ENCODE data around the gene PRAMEF1. TPM values are rescaled to one million over a fixed set of nuclear protein-coding genes. Genes with fewer than 3 reads are reported as not detected.

PRAMEF1 gene
- total and polyA plus RNA-seq, 2 of the 13 experiments (the other 11 are each of a cell fraction or from before 2014, with no cell fraction given) = not detected

DNA sequence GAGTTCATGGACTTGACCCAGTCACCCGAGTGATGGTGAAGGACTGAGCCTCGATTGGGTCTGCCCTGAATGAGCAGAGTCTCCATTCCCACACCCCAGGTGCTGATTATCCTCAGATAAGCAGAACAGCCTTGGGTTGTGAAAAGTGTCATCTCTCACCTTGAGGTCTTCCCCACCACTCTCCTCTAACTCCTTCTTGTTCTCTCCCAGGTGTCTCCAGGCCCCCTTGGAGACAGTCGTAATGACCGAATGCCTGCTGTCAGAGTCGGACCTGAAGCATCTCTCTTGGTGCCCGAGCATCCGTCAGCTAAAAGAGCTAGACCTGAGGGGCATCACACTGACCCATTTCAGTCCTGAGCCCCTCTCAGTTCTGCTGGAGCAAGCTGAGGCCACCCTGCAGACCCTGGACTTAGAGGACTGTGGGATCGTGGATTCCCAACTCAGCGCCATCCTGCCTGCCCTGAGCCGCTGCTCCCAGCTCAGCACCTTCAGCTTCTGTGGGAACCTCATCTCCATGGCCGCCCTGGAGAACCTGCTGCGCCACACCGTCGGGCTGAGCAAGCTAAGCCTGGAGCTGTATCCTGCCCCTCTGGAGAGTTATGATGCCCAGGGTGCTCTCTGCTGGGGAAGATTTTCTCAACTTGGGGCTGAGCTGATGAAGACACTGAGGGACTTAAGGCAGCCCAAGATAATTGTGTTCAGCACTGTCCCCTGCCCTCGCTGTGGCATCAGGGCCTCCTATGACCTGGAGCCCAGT lies 14.2 kb upstream of the PRAMEF1 start:
- Histone ChIP-seq H4K20me1 (ENCODE audit: insufficient read depth, low read length) (no peaks in the 10 kb centered on the region), H3K27me3 (ENCODE audit: control insufficient read depth in 1 of 2, insufficient read depth in 2 of 2, low read length in 2 of 2) (peaks cover 6 to 55% of the 10 kb centered on the region in 2 experiments), H3K4me2 (ENCODE audit: low read depth, low read length) (no peak overlapping the region), H3K4me3 (replicated peaks in 1 of 3; ENCODE audit: insufficient read depth in 1 of 3, low read depth in 2 of 3, low read length in 3 of 3) (no peak overlapping the region), H3K9me3 (ENCODE audit: low read length) (no peaks in the 10 kb centered on the region), H3K27ac (ENCODE audit: extremely low read length, insufficient read depth, low read length) (no peak overlapping the region), H3K36me3 (replicated peaks in 1 of 2; ENCODE audit: control insufficient read depth in 1 of 2, insufficient read depth in 2 of 2, low read length in 2 of 2) (no peaks in the 10 kb centered on the region), H2AFZ (ENCODE audit: low read length) (no peak overlapping the region), H3K79me2 (ENCODE audit: insufficient read depth, low read length) (no peaks in the 10 kb centered on the region), H3K4me1 (ENCODE audit: insufficient read depth, low read length) (no peaks in the 10 kb centered on the region), H3K9ac (ENCODE audit: insufficient read depth, low read depth, low read length) (no peak overlapping the region)
- BruUV-seq (replicated peaks) = no TSS peak
- TF ChIP-seq, protein P1, sequence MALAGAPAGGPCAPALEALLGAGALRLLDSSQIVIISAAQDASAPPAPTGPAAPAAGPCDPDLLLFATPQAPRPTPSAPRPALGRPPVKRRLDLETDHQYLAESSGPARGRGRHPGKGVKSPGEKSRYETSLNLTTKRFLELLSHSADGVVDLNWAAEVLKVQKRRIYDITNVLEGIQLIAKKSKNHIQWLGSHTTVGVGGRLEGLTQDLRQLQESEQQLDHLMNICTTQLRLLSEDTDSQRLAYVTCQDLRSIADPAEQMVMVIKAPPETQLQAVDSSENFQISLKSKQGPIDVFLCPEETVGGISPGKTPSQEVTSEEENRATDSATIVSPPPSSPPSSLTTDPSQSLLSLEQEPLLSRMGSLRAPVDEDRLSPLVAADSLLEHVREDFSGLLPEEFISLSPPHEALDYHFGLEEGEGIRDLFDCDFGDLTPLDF (CRISPR knock-in tag; IDR thresholded peaks at IDR 0.05) = no peak
- TF ChIP-seq ELF1 (CRISPR knock-in tag; IDR thresholded peaks at IDR 0.05) = no peak
- no peak for TF ChIP-seq KDM6A (CRISPR knock-in tag; IDR thresholded peaks at IDR 0.05; ENCODE audit: low read depth)
- no peak for TF ChIP-seq ZEB1 (IDR thresholded peaks at IDR 0.05; ENCODE audit: insufficient replicate concordance, low read depth)
- TF ChIP-seq, protein P2, sequence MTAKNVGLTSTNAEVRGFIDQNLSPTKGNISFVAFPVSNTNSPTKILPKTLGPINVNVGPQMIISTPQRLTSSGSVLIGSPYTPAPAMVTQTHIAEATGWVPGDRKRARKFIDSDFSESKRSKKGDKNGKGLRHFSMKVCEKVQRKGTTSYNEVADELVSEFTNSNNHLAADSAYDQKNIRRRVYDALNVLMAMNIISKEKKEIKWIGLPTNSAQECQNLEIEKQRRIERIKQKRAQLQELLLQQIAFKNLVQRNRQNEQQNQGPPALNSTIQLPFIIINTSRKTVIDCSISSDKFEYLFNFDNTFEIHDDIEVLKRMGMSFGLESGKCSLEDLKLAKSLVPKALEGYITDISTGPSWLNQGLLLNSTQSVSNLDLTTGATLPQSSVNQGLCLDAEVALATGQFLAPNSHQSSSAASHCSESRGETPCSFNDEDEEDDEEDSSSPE (CRISPR knock-in tag; IDR thresholded peaks at IDR 0.05) = no peak
- no peak for TF ChIP-seq TOE1 (CRISPR knock-in tag; IDR thresholded peaks at IDR 0.05)
- TF ChIP-seq, protein P3, sequence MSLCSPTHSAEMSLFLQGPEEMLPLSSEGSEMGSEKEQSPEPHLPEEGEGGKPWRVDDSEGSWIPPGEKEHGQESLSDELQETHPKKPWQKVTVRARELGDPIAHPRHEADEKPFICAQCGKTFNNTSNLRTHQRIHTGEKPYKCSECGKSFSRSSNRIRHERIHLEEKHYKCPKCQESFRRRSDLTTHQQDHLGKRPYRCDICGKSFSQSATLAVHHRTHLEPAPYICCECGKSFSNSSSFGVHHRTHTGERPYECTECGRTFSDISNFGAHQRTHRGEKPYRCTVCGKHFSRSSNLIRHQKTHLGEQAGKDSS (CRISPR knock-in tag; IDR thresholded peaks at IDR 0.05; ENCODE audit: borderline replicate concordance, low read depth) = no peak
- no peak for TF ChIP-seq CHCHD3 (CRISPR knock-in tag; IDR thresholded peaks at IDR 0.05)
- DNase-seq (ENCODE audit: low spot score) = no peak
- FAIRE-seq = no peak
- in situ Hi-C loops (cut with HindIII; ENCODE audit: extremely low pct_ligation_motif_present, low pct_unique_long_range_greater_than_20kb) = loop anchor here (10.0 kb wide), 1 partner anchor 502 kb away; no protein-coding TSS in a partner anchor
- ATAC-seq = no peak
- CTCF ChIA-PET (ENCODE audit: low intra/inter-chr PET ratio, low total read pairs) = no interaction called here
- WGBS (ENCODE audit: low lambda C conversion rate) = 9% methylated on average over 6 of the region's 15 CpGs
- intact Hi-C loops (cut with micrococcal nuclease; ENCODE audit: unreplicated experiment) = no loop called here
- POLR2A ChIA-PET = no interaction called here

Measured in HepG2 (cell line).